ENCODE data around the gene ITPKB.

ITPKB gene

GRCh38 chr1:226588484-226588883 lies 150.6 kb downstream of the ITPKB start:
- Histone ChIP-seq H3K27me3 (replicated peaks) (no peaks in the 10 kb centered on the region), H3K36me3 (replicated peaks) (no peaks in the 10 kb centered on the region), H3K27ac (no peak overlapping the region), H3K4me3 (ENCODE audit: low read depth, low read length) (no peak overlapping the region)
- in situ Hi-C loops (cut with HindIII; ENCODE audit: low pct_ligation_motif_present, low sequenced_read_pairs), result no loop called here
- DNase-seq, result no peak
- TF ChIP-seq CTCF (IDR thresholded peaks at IDR 0.05; ENCODE audit: low read depth, low read length, missing control alignments), result no peak

- no peak for DNase-seq
- Histone ChIP-seq H3K27me3 (replicated peaks) (no peaks in the 10 kb centered on the region), H3K4me3 (ENCODE audit: low read depth, low read length) (no peak overlapping the region), H3K27ac (no peak overlapping the region), H3K36me3 (replicated peaks) (no peaks in the 10 kb centered on the region)
- no peak for TF ChIP-seq CTCF (IDR thresholded peaks at IDR 0.05; ENCODE audit: low read depth, low read length, missing control alignments)
- in situ Hi-C loops (cut with HindIII; ENCODE audit: low pct_ligation_motif_present, low sequenced_read_pairs), result no loop called here
Observed at GRCh38 chr1:226586650-226587422, 152.2 kb downstream of the ITPKB start.

- no peaks in the 10 kb centered on the region for H3K36me3 ChIP-seq (replicated peaks)
- no peak for DNase-seq
- in situ Hi-C loops (cut with HindIII; ENCODE audit: low pct_ligation_motif_present, low sequenced_read_pairs), result no loop called here
- H3K4me3 ChIP-seq (ENCODE audit: low read depth, low read length), result no peak overlapping the region
- H3K27me3 ChIP-seq (replicated peaks), result no peaks in the 10 kb centered on the region
- no peak for TF ChIP-seq CTCF (IDR thresholded peaks at IDR 0.05; ENCODE audit: low read depth, low read length, missing control alignments)
- no peak overlapping the region for H3K27ac ChIP-seq
Observed at GRCh38 chr1:226586116-226586515, 153.0 kb downstream of the ITPKB start.

GRCh38 chr1:226584164-226584563 lies 154.9 kb downstream of the ITPKB start:
- TF ChIP-seq CTCF (IDR thresholded peaks at IDR 0.05; ENCODE audit: low read depth, low read length, missing control alignments), result no peak
- DNase-seq, result no peak
- Histone ChIP-seq H3K27me3 (replicated peaks) (no peaks in the 10 kb centered on the region), H3K36me3 (replicated peaks) (no peaks in the 10 kb centered on the region), H3K4me3 (ENCODE audit: low read depth, low read length) (no peak overlapping the region), H3K27ac (no peak overlapping the region)
- in situ Hi-C loops (cut with HindIII; ENCODE audit: low pct_ligation_motif_present, low sequenced_read_pairs), result no loop called here

- in situ Hi-C loops (cut with HindIII; ENCODE audit: low pct_ligation_motif_present, low sequenced_read_pairs), result no loop called here
- Histone ChIP-seq H3K27me3 (replicated peaks) (no peaks in the 10 kb centered on the region), H3K27ac (no peak overlapping the region), H3K36me3 (replicated peaks) (no peaks in the 10 kb centered on the region), H3K4me3 (ENCODE audit: low read depth, low read length) (no peak overlapping the region)
- TF ChIP-seq CTCF (IDR thresholded peaks at IDR 0.05; ENCODE audit: low read depth, low read length, missing control alignments), result no peak
- no peak for DNase-seq
Observed at GRCh38 chr1:226582966-226583365, 156.1 kb downstream of the ITPKB start.

Data from brain microvascular endothelial cell (primary cell).